SIG-M5 (cell line): Measurements from ENCODE around the gene ZBTB6.
"Not testable (repeated sequence)": the region's sequence is repeated elsewhere in the genome, so short reads cannot be mapped to it uniquely, and the experiment has no call there.

ENCODE experiments used
- DNase-seq: peaks from one replicate; lab custom pipeline; 2025; lab: John Stamatoyannopoulos, UW

ZBTB6 gene

DNA sequence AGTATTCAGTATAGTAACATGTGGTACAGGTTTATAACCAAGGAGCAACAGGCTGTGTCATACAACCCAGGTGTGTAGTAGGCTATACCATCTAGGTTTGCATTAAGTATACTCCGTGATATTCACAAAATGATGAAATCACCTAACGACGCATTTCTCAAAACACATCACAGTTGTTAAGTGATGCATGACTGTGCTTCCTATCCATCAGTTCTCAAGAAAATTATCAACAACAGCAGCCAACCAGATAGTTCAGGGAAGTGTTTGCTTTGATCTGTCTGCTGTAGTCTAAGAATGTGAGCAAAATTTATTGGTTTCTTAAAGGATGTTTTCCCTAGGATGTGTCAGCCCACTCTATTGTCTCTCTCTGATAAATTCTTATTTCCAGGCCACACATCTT is 10.8 kb upstream of the ZBTB6 start:
- no peak for DNase-seq

GRCh38 chr9:122922713-122923112 is 9.6 kb upstream of the ZBTB6 start:
- DNase-seq, result no peak

DNA sequence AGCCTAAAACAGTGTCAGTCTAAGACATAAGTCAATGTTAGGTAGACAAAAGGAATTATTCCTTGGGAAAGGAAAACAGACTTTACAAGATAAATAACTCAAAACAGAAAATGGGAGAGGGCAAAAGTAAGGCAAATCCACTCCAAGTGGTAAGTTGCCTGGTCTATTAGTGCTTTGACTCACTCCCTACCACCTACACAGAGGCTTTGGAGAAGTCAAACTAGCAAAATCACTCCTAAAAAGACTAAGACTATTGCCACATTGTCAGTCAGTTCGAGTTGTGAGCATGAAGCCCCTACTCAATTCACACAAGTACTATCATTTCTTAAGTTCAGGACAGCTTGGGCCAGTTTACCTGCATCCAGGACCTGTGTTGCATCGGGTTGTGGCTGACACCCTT is 5.2 kb upstream of the ZBTB6 start:
- no peak for DNase-seq

DNA sequence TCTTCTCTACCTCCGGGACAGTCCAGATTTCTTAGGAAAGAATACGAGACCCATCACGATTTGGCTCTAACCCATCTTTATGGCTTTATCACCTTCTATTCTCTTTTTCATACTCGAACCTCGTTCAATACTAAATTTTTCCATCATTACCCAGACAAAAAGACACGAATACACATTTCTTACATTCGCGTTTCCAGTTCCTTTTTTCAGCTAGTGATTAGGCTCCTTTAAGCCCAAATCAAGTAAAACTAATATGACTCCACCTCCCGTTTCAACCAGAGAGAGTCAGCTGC is 506 bp downstream of the ZBTB6 start:
- no peak for DNase-seq

DNA sequence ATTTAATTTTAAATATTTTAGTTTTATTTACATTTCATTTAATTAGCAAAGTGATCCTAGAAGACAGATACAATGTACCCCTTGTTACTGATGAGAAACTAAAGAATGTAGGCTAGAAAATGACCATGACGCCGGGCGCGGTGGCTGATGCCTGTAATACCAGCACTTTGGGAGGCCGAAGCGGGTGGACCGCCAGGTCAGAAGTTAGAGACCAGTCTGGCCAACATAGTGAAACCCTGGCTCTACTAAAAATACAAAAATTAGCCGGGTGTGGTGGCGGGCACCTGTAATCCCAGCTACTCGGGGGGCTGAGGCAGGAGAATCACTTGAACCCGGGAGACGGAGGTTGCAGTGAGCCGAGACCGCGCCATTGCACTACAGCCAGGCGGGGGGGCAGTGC is 7.0 kb downstream of the ZBTB6 start:
- DNase-seq, result not testable (repeated sequence)

DNA sequence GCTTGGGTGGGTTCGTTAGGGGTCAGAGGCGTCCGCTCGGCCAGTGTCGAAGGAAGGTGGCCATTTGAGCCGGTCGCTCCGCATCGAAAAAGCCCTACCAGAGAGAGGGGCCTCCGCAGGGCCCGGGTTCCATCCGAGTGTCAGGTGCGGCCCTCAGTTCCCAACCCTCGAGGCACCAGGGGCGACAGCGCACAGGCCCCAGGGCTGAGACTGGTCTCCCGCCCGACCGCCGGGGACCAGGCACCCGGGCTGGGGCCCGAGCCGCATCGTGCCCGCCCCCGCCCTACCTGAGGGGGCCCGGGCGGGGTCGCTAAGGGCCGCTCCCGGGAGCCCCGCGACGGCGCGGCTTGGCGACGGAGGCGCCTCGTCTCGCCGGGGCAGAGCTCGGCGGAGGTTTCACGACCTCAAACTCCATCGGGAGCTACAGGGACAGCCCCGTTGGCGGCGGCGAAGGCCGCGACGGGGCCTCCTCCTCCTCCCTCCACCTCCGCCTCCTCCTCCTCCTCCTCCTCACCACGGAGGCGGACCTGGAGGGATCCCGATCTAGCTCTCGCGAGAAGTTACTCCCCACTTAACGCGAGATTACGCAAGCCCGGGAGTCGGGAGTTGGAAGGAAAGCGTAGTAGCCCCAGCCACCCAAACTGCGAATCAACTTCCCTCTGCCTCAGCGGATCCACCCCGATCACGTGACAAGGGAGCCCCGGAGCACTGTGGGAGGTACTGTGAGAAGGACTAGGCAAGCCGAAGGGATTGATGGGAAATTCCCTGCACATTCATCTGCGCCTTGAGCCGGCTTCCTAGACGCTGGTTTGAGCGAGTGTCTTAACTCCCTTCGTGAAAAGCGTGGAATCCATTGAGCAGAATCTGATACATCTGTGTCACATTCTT is 8.1 kb downstream of the ZBTB6 start, which contains the start of gene RC3H2:
RC3H2 (minus strand) TSS at position 537 of the 888 bp plus-strand sequence. CDS start 7,850 bp downstream, outside the sequence.
- DNase-seq, result peak; percentile 81

DNA sequence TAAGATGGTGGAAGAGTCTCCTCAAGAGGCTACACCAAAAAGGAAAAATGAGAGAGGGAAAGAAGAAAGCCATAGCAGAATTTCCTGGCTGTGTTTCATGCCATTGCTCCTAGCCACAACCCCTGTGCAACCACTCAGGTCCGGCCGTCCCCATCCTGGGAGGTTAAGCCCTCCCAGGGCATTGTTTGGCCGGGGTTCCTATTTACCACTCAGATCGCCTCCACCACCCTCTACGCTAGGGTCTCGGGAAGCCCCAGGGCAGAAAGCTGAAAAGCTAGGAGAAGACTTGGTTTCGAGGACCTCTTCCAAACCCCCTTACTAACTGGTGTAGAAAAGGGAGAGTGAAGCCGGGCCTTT is 8.7 kb downstream of the ZBTB6 start:
- DNase-seq, result no peak

- no peak for DNase-seq
Observed at GRCh38 chr9:122900791-122901190, 12.3 kb downstream of the ZBTB6 start.

DNA sequence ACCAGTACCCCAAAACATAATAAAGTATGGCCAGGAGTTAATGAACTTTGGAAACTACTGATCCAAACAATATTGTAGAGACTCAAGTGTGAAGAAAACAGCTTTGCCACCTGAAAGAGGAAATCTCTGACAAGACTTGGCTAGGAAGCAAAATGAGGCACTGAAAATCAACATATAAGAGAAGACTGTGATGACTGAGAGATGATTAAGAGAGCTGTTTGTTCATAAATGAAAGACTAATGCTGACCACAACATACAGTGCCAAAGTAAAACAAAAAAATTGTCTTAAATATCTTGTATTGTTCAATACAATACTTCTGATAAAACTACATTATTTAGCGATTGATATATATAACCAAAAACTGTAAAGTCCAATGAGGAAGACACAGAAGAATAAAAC is 15.2 kb downstream of the ZBTB6 start:
- DNase-seq, result no peak

- DNase-seq, result no peak
Observed at GRCh38 chr9:122888480-122888879, 24.6 kb downstream of the ZBTB6 start.

DNA sequence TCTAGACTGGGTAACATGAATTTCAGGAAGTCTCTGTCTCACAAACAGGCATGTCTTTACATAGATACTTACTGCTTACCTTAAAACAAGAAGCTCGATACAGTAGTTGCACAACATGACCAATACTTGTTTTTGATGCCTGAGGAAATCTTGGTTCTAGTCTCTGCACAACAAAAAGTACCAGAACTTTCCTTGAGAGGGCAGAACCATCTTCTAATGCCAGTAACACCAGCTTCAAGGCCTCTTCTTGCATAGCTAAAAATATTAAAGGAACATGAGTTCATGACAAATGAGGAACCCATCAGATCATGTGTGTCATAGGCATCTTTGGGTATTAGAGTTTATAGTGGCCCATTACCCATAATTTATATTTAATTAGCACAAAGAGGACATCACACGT is 30.0 kb downstream of the ZBTB6 start:
- DNase-seq, result no peak

DNA sequence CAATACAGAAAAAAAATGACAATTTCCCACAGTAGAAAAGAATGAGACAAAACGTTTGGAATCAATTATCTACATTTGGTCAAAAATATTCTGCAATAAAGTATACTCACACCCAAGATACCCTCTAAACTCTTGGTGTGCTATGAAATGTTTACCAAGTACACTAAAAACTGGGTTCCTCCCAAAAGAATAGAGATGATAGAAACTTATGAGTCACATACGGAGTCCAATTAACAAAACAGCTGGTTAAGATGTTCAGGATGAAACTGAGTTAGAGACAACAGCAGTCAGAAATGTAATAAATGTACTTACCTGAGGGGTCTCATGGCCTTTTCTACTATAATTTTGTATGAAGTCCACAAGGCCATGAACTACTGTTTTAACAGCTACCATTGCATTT is 33.7 kb downstream of the ZBTB6 start:
- DNase-seq, result no peak

DNA sequence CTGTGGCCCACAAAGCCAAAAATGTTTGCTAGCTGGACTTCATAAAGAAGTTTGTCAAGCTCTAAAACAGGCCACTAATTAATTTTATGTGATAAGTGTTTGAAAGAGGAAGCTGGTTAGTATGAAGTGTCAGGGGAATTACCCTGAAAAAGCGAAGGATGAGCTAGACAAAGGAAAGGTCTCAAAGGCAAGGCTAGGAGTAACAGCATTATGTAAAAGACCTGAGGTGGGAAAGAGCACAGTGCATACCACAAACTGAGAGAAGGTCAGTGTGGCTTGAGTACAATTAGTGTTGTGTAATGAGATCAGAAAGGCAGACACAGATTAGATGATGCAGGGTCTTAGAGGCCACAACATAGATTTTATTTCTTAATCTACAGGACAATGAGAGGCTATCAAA is 37.6 kb downstream of the ZBTB6 start:
- DNase-seq, result no peak

DNA sequence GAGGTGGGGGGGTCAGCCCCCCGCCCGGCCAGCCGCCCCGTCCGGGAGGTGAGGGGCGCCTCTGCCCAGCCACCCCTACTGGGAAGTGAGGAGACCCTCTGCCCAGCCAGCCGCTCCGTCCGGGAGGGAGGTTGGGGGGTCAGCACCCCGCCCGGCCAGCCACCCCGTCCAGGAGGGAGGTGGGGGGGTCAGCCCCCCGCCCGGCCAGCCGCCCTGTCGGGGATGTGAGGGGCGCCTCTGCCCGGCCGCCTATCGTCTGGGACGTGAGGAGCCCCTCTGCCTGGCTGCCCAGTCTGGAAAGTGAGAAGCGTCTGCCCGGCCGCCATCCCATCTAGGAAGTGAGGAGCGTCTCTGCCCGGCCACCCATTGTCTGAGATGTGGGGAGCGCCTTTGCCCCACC is 45.8 kb downstream of the ZBTB6 start:
- not testable (repeated sequence) for DNase-seq

- DNase-seq, result no peak
Observed at GRCh38 chr9:122866079-122866478, 47.0 kb downstream of the ZBTB6 start.

GRCh38 chr9:122865300-122865699 is 47.8 kb downstream of the ZBTB6 start:
- no peak for DNase-seq

DNA sequence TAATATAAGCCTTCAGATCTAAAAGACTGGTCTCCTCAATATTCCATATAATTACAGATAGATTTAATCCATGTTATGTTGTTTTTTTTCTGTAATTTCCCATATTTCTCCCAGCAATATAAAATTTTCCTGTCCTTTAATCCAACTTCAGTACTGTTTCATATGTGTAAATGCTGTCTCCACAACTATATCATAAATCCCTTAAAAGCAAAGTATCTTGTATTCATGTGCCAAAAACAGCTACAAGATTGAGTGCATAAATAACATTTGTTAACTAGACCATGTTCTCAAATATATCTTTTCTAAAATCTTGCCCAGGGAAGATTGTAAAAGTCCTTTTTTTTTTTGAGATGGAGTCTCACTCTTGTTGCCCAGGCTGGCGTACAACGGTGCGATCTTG is 49.7 kb downstream of the ZBTB6 start:
- DNase-seq, result no peak

GRCh38 chr9:122860319-122861142 is 52.6 kb downstream of the ZBTB6 start:
- DNase-seq, result no peak
